ENCODE measurements around the gene MBIP.

- TF ChIP-seq POLR2A (IDR thresholded peaks at IDR 0.05; ENCODE audit: low read length) (no peak), GATA1 (IDR thresholded peaks at IDR 0.05; ENCODE audit: low read depth, low read length) (no peak)
Measured at GRCh38 chr14:36294543-36294942, 25.9 kb downstream of the MBIP start.

All from erythroblast (primary cell).